Pancreas (tissue), 10 donors: ENCODE measurements around the gene APOL2. TPM values are rescaled to one million over a fixed set of nuclear protein-coding genes. Genes with fewer than 3 reads are reported as not detected.

Source experiments
- ATAC-seq, 4 donors: fragments of 200-7000 bp; cut with Tn5 transposase; one replicate each; pipeline versions ENCODE4 v1.8.0 to v1.9.1; 2020; ENCODE audit warnings: mild to moderate bottlenecking in 4 of 4, moderate library complexity in 4 of 4
- DNase-seq, 6 donors: peaks; one replicate each; pipeline ENCODE4 v3.0.0-alpha.2; 2020
- FAIRE-seq: peaks from 2 replicates; lab custom pipeline; 2012; peaks lifted over from hg19 to GRCh38; lab: Jason Lieb, UNC
- H3K27ac ChIP-seq, 4 donors: fragments of 200-600 bp; sonication (generic); 1 replicate in 3 of 4; 2 replicates in 1 of 4; pipeline versions ENCODE4 v1.5.0 to v1.8.0; 2020
- H3K27me3 ChIP-seq, 4 donors: fragments of 200-600 bp; one replicate each; pipeline ENCODE4 v1.8.0; 2021
- H3K36me3 ChIP-seq, 3 donors: fragments of 200-600 bp; sonication (generic) in 1 of 3; one replicate each; pipeline versions ENCODE4 v1.5.0 to v1.8.0; 2020 to 2021
- H3K4me1 ChIP-seq, 3 donors: fragments of 200-600 bp; one replicate each; pipeline ENCODE4 v1.8.0; 2021
- H3K4me3 ChIP-seq, 4 donors: fragments of 200-600 bp; sonication (generic) in 2 of 4; one replicate each; pipeline versions ENCODE4 v1.5.0 to v1.8.0; 2020 to 2021
- H3K9me3 ChIP-seq, 4 donors: fragments of 200-600 bp; one replicate each; pipeline ENCODE4 v1.8.0; 2021
- CTCF ChIP-seq, 4 donors: fragments of 200-600 bp; sonication (generic) in 3 of 4; IDR thresholded peaks; one replicate each; pipeline versions ENCODE4 v1.5.0 to v1.8.0; 2021; ENCODE audit warnings: antibody characterized with exemption in 4 of 4
- WGBS, 2 donors: extraction: QIAGEN DNeasy Blood & Tissue Kit; methylation state at CpG; one replicate each; pipeline ENCODE4 v1.1.7; 2013; 5-methylcytosine and 5-hydroxymethylcytosine counted together
- intact Hi-C, 3 donors: fragments of 100-400 bp; cut with DNase I; formaldehyde crosslinking; loops; one replicate each; pipeline versions ENCODE4 v1.11.1 to v1.14.2; 2022
- polyA plus RNA-seq, 2 donors: library from polyadenylated mRNA; stranded (reverse); fragments of 200-250 nt; gene quantifications; one replicate each; pipeline ENCODE4 v1.2.3, GENCODE V29; 2013
- total RNA-seq, 6 donors: library from RNA; stranded (reverse); fragmentation: NEBNext Ultra II Directional in 4 of 6; extraction: Animal tissue kit (Norgen Biotek cat#: 25700) in 4 of 6; gene quantifications; one replicate each; pipeline versions ENCODE4 v1.2.1 to v1.2.4, GENCODE V29; 2021 to 2023
- donor health status: healthy with polysubstance abuse.
- donor health status: DM: no; HTN: no; CAD: no; lungs with moderate emphysema.
- donor health status: DM: no; HTN: no; CAD: no.
- donor health status: control.
- donor health status: control.
- donor health status: Bipolar disorder and iron deficiency.
- donor health status: DM: yes; HTN: yes; CAD: no.
- donor health status: DM: no; HTN: no; CAD: no.
- donor health status: DM: no; HTN: no; CAD: no.
- donor health status: DM: yes; HTN: yes; CAD: no.

APOL2 gene
- total and polyA plus RNA-seq, 8 donors = 6.3 to 23.4 (median 16.5) TPM

DNA sequence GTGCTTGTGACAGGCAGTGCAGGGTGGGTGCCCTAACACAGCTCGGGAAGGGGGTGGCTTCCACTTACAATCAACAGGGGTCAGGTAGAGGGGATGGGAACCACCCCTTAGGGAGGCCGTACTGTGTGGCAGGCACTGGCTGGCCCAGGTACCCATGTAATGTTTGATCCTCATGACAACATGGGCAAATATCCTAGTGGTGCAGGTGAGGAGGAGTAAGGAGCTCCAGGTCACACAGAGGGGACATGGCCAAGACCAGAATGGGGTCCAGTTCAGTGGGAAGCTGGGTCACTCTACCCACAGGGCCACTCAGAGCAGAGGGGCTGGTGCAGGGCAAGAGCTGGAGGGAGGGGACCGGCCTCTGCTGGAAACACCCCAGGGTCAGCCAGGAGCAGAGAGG, 40.8 kb downstream of the APOL2 start:
- no peak for TF ChIP-seq CTCF (IDR thresholded peaks at IDR 0.05)
- Histone ChIP-seq H3K4me1 (peaks cover 0 to 8% (median 4%) of the 10 kb centered on the region in 3 donors), H3K27ac (no peak overlapping the region), H3K27me3 (no peaks in the 10 kb centered on the region), H3K9me3 (no peaks in the 10 kb centered on the region), H3K36me3 (no peaks in the 10 kb centered on the region), H3K4me3 (no peak overlapping the region)
- ATAC-seq (no peak), FAIRE-seq (no peak), DNase-seq (no peak)
- 81 to 89% methylated on average over 3 of the region's 3 CpGs for WGBS, 2 donors
- intact Hi-C loops = loop anchor here in 1 of 3 donors (10.0 kb wide), 1 partner anchor 76 kb away; no protein-coding TSS in a partner anchor

GRCh38 chr22:36197514-36198146, 41.7 kb downstream of the APOL2 start:
- Histone ChIP-seq H3K27me3 (no peaks in the 10 kb centered on the region), H3K4me3 (no peak overlapping the region), H3K4me1 (peaks cover 0 to 6% (median 4%) of the 10 kb centered on the region in 3 donors), H3K36me3 (no peaks in the 10 kb centered on the region), H3K9me3 (no peaks in the 10 kb centered on the region), H3K27ac (no peak overlapping the region)
- TF ChIP-seq CTCF (IDR thresholded peaks at IDR 0.05) = no peak
- WGBS, 2 donors = 68 to 83% methylated on average over 8 of the region's 8 CpGs
- ATAC-seq = peak in 1 of 4 donors; percentile 3
- no peak for FAIRE-seq
- intact Hi-C loops = loop anchor here in 1 of 3 donors (10.0 kb wide), 1 partner anchor 77 kb away; no protein-coding TSS in a partner anchor
- DNase-seq = no peak

GRCh38 chr22:36197065-36197440, 42.3 kb downstream of the APOL2 start:
- intact Hi-C loops = loop anchor here in 1 of 3 donors (10.0 kb wide), 1 partner anchor 78 kb away; no protein-coding TSS in a partner anchor
- H3K4me1 ChIP-seq = peaks cover 0 to 4% (median 1%) of the 10 kb centered on the region in 3 donors
- no peaks in the 10 kb centered on the region for H3K9me3 ChIP-seq
- DNase-seq (no peak), ATAC-seq (peak in 3 of 4 donors; percentile 13 to 53 (median 41)), FAIRE-seq (no peak)
- H3K36me3 ChIP-seq = no peaks in the 10 kb centered on the region
- no peaks in the 10 kb centered on the region for H3K27me3 ChIP-seq
- H3K27ac ChIP-seq = no peak overlapping the region
- TF ChIP-seq CTCF (IDR thresholded peaks at IDR 0.05) = no peak
- WGBS, 2 donors = 50 to 59% methylated on average over 5 of the region's 5 CpGs
- no peak overlapping the region for H3K4me3 ChIP-seq

DNA sequence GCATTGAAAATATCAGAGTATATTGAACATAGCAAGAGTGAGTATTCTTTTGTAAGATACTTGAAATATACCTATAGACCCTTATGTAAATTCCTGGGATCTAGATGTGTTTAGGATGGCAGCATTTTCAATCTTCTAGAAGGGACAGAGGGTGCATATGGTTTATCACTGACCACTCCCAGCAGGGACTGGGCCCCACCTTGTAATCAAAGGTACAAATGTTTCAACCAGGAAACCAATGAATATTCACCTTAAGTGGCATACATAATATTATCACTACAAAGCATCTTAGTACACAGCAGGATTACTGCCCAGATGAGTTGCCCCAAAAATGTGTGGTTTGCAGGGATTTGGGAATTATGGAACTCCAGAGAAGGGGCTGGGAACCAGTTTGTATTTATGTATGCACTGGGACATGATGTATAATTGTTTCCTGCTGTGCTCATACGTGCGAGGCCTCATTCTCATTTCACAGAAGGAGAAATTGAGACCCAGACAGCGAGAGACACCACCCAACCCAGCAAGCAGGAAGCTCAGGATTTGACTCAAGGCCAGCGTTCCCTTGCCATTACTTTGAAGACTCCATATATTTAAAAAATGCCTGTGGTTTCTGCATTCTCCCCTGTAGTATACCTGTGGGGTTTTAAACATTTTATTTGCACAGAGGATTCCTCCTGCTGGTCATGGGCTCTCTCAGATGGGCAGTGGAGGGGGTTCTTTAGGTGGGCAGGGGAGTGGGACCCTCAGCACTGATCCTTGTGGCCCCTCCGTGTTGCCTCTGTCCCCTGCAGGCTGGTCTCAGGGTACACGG, 42.9 kb downstream of the APOL2 start:
- H3K27me3 ChIP-seq = no peaks in the 10 kb centered on the region
- no peak overlapping the region for H3K4me3 ChIP-seq
- FAIRE-seq = no peak
- H3K36me3 ChIP-seq = no peaks in the 10 kb centered on the region
- no peak overlapping the region for H3K27ac ChIP-seq
- no peaks in the 10 kb centered on the region for H3K9me3 ChIP-seq
- intact Hi-C loops = loop anchor here in 1 of 3 donors (10.0 kb wide), 1 partner anchor 78 kb away; no protein-coding TSS in a partner anchor
- WGBS, 2 donors = 53 to 65% methylated on average over 6 of the region's 6 CpGs
- H3K4me1 ChIP-seq = no peaks in the 10 kb centered on the region
- no peak for TF ChIP-seq CTCF (IDR thresholded peaks at IDR 0.05)
- no peak for DNase-seq
- ATAC-seq = no peak
